H1 (cell line): ENCODE data around the gene CEP78. TPM values are rescaled to one million over a fixed set of nuclear protein-coding genes. Genes with fewer than 3 reads are reported as not detected.

Source experiments
- CTCF ChIA-PET: fragments of 300-600 bp; sonication (Branson Sonifier 250); formaldehyde crosslinking; loops from one replicate; lab custom pipeline; 2021; ENCODE audit not compliant: partially characterized antibody; lab: Charles Lee
- POLR2A ChIA-PET: fragments of 300-600 bp; sonication (Branson Sonifier 250); formaldehyde crosslinking; loops from one replicate; lab custom pipeline; 2021; ENCODE audit warnings: inconsistent platforms; ENCODE audit not compliant: partially characterized antibody; lab: Charles Lee
- DNase-seq, 2 experiments: peaks; one replicate each; pipeline versions ENCODE4 v3.0.0 to v3.0.0-alpha.2; 2010 to 2022; ENCODE audit warnings: low spot score in 2 of 2, low read depth in 1 of 2, mixed read lengths in 1 of 2
- FAIRE-seq: peaks from 2 replicates; lab custom pipeline; 2011; peaks lifted over from hg19 to GRCh38; lab: Jason Lieb, UNC
- H2AFZ ChIP-seq: 2 replicates; pipeline ENCODE4 v1.8.1; 2012; ENCODE audit warnings: low read length, inconsistent platforms
- H2AK5ac ChIP-seq: 2 replicates; pipeline ENCODE4 v1.6.1; 2013; ENCODE audit warnings: low read depth, low read length
- H2BK120ac ChIP-seq: replicated peaks from 2 replicates; pipeline ENCODE3; 2013; ENCODE audit warnings: low read depth, low read length, inconsistent platforms
- H2BK12ac ChIP-seq: 2 replicates; pipeline ENCODE4 v1.6.1; 2013; ENCODE audit warnings: low read depth, low read length
- H2BK15ac ChIP-seq: 2 replicates; pipeline ENCODE4 v1.6.1; 2013; ENCODE audit warnings: low read length
- H2BK20ac ChIP-seq: 2 replicates; pipeline ENCODE4 v1.6.1; 2013; ENCODE audit warnings: low read length
- H2BK5ac ChIP-seq: 2 replicates; pipeline ENCODE4 v1.6.1; 2013; ENCODE audit warnings: low read depth, low read length
- H3K14ac ChIP-seq: 2 replicates; pipeline ENCODE4 v1.6.1; 2013; ENCODE audit warnings: inconsistent platforms; ENCODE audit not compliant: insufficient read length
- H3K18ac ChIP-seq: 2 replicates; pipeline ENCODE4 v1.6.1; 2013; ENCODE audit warnings: low read length; ENCODE audit errors: extremely low read depth
- H3K23ac ChIP-seq: 2 replicates; pipeline ENCODE4 v1.6.1; 2013; ENCODE audit warnings: inconsistent platforms; ENCODE audit not compliant: insufficient read length
- H3K23me2 ChIP-seq: 2 replicates; pipeline ENCODE4 v1.6.1; 2013; ENCODE audit warnings: low read depth, low read length
- H3K27ac ChIP-seq: 2 replicates; pipeline ENCODE4 v1.6.1; 2011; ENCODE audit warnings: low read depth, low read length, inconsistent platforms
- H3K27me3 ChIP-seq, 4 experiments: replicated peaks in 1 of 4; 1 replicate in 1 of 4; 2 replicates in 3 of 4; pipeline versions ENCODE4 v1.6.1 to v1.8.1; 2011 to 2013; ENCODE audit warnings: low read length in 3 of 4, mild to moderate bottlenecking in 3 of 4, inconsistent platforms in 2 of 4, mixed read lengths in 2 of 4, moderate library complexity in 1 of 4; ENCODE audit not compliant: control insufficient read depth in 3 of 4, insufficient read depth in 3 of 4; ENCODE audit errors: extremely low read depth in 1 of 4
- H3K36me3 ChIP-seq, 4 experiments: 2 replicates each; pipeline versions ENCODE4 v1.6.1 to v1.8.1; 2011 to 2013; ENCODE audit warnings: mild to moderate bottlenecking in 4 of 4, low read length in 3 of 4, moderate library complexity in 2 of 4, control low read depth in 1 of 4, inconsistent platforms in 1 of 4; ENCODE audit not compliant: insufficient read depth in 4 of 4, control insufficient read depth in 2 of 4
- H3K4ac ChIP-seq: replicated peaks from 2 replicates; pipeline ENCODE3; 2013; ENCODE audit warnings: low read length, low read depth, mixed read lengths, inconsistent platforms; ENCODE audit not compliant: insufficient read length
- H3K4me1 ChIP-seq, 4 experiments: replicated peaks in 1 of 4; 1 replicate in 1 of 4; 2 replicates in 3 of 4; pipeline versions ENCODE4 v1.6.1 to v1.8.1; 2011 to 2013; ENCODE audit warnings: low read length in 3 of 4, inconsistent platforms in 2 of 4, mixed read lengths in 1 of 4; ENCODE audit not compliant: insufficient read depth in 4 of 4, control insufficient read depth in 3 of 4
- H3K4me2 ChIP-seq, 2 experiments: 2 replicates each; pipeline versions ENCODE4 v1.6.1 to v1.8.1; 2011 to 2013; ENCODE audit warnings: low read depth in 2 of 2, low read length in 2 of 2, control low read depth in 1 of 2, inconsistent platforms in 1 of 2, mild to moderate bottlenecking in 1 of 2; ENCODE audit not compliant: insufficient read depth in 1 of 2
- H3K4me3 ChIP-seq, 4 experiments: fragments of 200-600, 300-600 bp in 1 of 4; sonication (generic), shearing (Covaris generic), sonication (Bioruptor Twin) in 1 of 4; 2 replicates each; pipeline versions ENCODE4 v1.5.1 to v1.8.1; 2011 to 2016; ENCODE audit warnings: low read length in 4 of 4, low read depth in 3 of 4, control low read depth in 2 of 4, inconsistent platforms in 2 of 4, mild to moderate bottlenecking in 2 of 4, mixed read lengths in 1 of 4, moderate library complexity in 1 of 4; ENCODE audit not compliant: insufficient read depth in 2 of 4; ENCODE audit errors: extremely low read depth in 1 of 4
- H3K56ac ChIP-seq: replicated peaks from 2 replicates; pipeline ENCODE3; 2013; ENCODE audit warnings: low read depth, mild to moderate bottlenecking, mixed read lengths, low read length, inconsistent platforms; ENCODE audit not compliant: insufficient read length
- H3K79me1 ChIP-seq: 2 replicates; pipeline ENCODE4 v1.6.1; 2013; ENCODE audit warnings: low read depth, low read length, control low read depth
- H3K79me2 ChIP-seq, 2 experiments: 2 replicates each; pipeline versions ENCODE4 v1.6.1 to v1.8.1; 2012 to 2013; ENCODE audit warnings: low read length in 2 of 2, mild to moderate bottlenecking in 2 of 2, inconsistent platforms in 1 of 2; ENCODE audit not compliant: insufficient read depth in 2 of 2, control insufficient read depth in 1 of 2
- H3K9ac ChIP-seq, 4 experiments: replicated peaks in 1 of 4; 1 replicate in 1 of 4; 2 replicates in 3 of 4; pipeline versions ENCODE4 v1.6.1 to v1.8.1; 2011 to 2013; ENCODE audit warnings: low read depth in 3 of 4, low read length in 3 of 4, control low read depth in 2 of 4, mild to moderate bottlenecking in 2 of 4, moderate library complexity in 2 of 4, inconsistent platforms in 1 of 4; ENCODE audit errors: extremely low read depth in 1 of 4
- H3K9me3 ChIP-seq, 2 experiments: 2 replicates each; pipeline versions ENCODE4 v1.6.1 to v1.8.1; 2012 to 2013; ENCODE audit warnings: mild to moderate bottlenecking in 2 of 2, moderate library complexity in 2 of 2, control low read depth in 1 of 2, inconsistent platforms in 1 of 2, low read depth in 1 of 2, low read length in 1 of 2, mixed read lengths in 1 of 2; ENCODE audit not compliant: insufficient read depth in 2 of 2
- H4K20me1 ChIP-seq, 2 experiments: replicated peaks in 1 of 2; 2 replicates each; pipeline versions ENCODE3 to v1.8.1; 2011 to 2013; ENCODE audit warnings: inconsistent platforms in 2 of 2, low read length in 2 of 2, mild to moderate bottlenecking in 1 of 2; ENCODE audit not compliant: insufficient read depth in 2 of 2, control insufficient read depth in 1 of 2
- H4K5ac ChIP-seq: 2 replicates; pipeline ENCODE4 v1.6.1; 2013; ENCODE audit warnings: low read length, low read depth, mixed read lengths, inconsistent platforms; ENCODE audit not compliant: insufficient read length
- H4K8ac ChIP-seq: 2 replicates; pipeline ENCODE4 v1.8.0; 2013; ENCODE audit warnings: mild to moderate bottlenecking, moderate library complexity, low read length, inconsistent platforms; ENCODE audit not compliant: insufficient read depth; ENCODE audit errors: extremely low read depth
- H4K91ac ChIP-seq: replicated peaks from 2 replicates; pipeline ENCODE3; 2013; ENCODE audit warnings: low read length, mixed read lengths, inconsistent platforms; ENCODE audit not compliant: insufficient read length
- CEBPB ChIP-seq: IDR thresholded peaks from 2 replicates; pipeline ENCODE4 v1.6.1; 2012; ENCODE audit warnings: low read depth, low read length
- CTBP2 ChIP-seq: IDR thresholded peaks from 2 replicates; pipeline ENCODE4 v1.7.0; 2011; ENCODE audit warnings: borderline replicate concordance, mild to moderate bottlenecking, moderate library complexity, mixed read lengths, low read length; ENCODE audit not compliant: insufficient read depth, insufficient read length
- GTF2F1 ChIP-seq: IDR thresholded peaks from 2 replicates; pipeline ENCODE4 v1.6.1; 2012; ENCODE audit warnings: low read depth, low read length, improper control_type of control experiment, borderline replicate concordance
- POLR2AphosphoS5 ChIP-seq: IDR thresholded peaks from 2 replicates; pipeline ENCODE4 v1.6.1; 2011; ENCODE audit warnings: low read depth, low read length
- RBBP5 ChIP-seq: IDR thresholded peaks from 2 replicates; pipeline ENCODE4 v1.7.1; 2012; ENCODE audit warnings: low read depth, mild to moderate bottlenecking, inconsistent platforms, low read length, moderate library complexity, borderline replicate concordance
- RNF2 ChIP-seq: fragments of 200-900, 300-1000 bp; sonication (generic); IDR thresholded peaks from 2 replicates; pipeline ENCODE4 v1.7.1; 2016; ENCODE audit warnings: borderline replicate concordance, low read depth, mild to moderate bottlenecking, antibody characterized with exemption, low read length; ENCODE audit not compliant: poor library complexity, severe bottlenecking; ENCODE audit errors: missing control alignments
- SRF ChIP-seq: IDR thresholded peaks from 2 replicates; pipeline ENCODE4 v1.6.1; 2011; ENCODE audit warnings: mild to moderate bottlenecking, low read depth, low read length, moderate library complexity
- WGBS, 2 experiments: shearing (Covaris generic) in 1 of 2; methylation state at CpG; one replicate each; pipeline versions ENCODE4 v1.1.6 to v1.1.7; 2013 to 2015; ENCODE audit warnings: low lambda C conversion rate in 2 of 2, mixed read lengths in 2 of 2, inconsistent platforms in 1 of 2, low coverage in 1 of 2, missing lambda C conversion rate in 1 of 2; ENCODE audit not compliant: insufficient replicate concordance in 2 of 2, insufficient coverage in 1 of 2, insufficient read length in 1 of 2; ENCODE audit errors: extremely low coverage in 1 of 2, missing lambda C conversion rate in 1 of 2; 5-methylcytosine and 5-hydroxymethylcytosine counted together
- polyA plus RNA-seq, 7 experiments: library from polyadenylated mRNA; depleted of rRNA in 3 of 7; stranded (reverse) in 5 of 7; unstranded in 2 of 7; fragments of >200 nt in 5 of 7; fragments of 200-250 nt in 2 of 7; gene quantifications; 1 replicate in 5 of 7; 2 replicates in 1 of 7; 4 replicates in 1 of 7; pipeline versions ENCODE4 v1.2.1 to v1.2.3, GENCODE V29; 2011 to 2013; ENCODE audit warnings: missing spikeins in 2 of 7, mixed read lengths in 2 of 7
- total RNA-seq: library from RNA; stranded (reverse); fragmentation: NEBNext Ultra II Directional; extraction: Animal tissue kit (Norgen Biotek cat#: 25700); gene quantifications from 2 replicates; pipeline ENCODE4 v1.2.1, GENCODE V29; 2021
- TF ChIP-seq, protein P1 (sequence below), 3 experiments: IDR thresholded peaks; 1 replicate in 2 of 3; 2 replicates in 1 of 3; pipeline versions ENCODE4 v1.5.1 to v1.6.1; 2011; ENCODE audit warnings: low read length in 3 of 3, mild to moderate bottlenecking in 3 of 3, inconsistent platforms in 2 of 3, low read depth in 1 of 3, moderate library complexity in 1 of 3; ENCODE audit not compliant: insufficient read depth in 1 of 3; ENCODE audit errors: control extremely low read depth in 1 of 3
- TF ChIP-seq, protein P2 (sequence below): IDR thresholded peaks from 2 replicates; pipeline ENCODE4 v1.6.1; 2012; ENCODE audit warnings: low read length, inconsistent platforms

CEP78 gene
- total and polyA plus RNA-seq, 2 of the 8 experiments (the other 6 are each of a cell fraction or from before 2014, with no cell fraction given), result 10.3 to 40.9 TPM

DNA sequence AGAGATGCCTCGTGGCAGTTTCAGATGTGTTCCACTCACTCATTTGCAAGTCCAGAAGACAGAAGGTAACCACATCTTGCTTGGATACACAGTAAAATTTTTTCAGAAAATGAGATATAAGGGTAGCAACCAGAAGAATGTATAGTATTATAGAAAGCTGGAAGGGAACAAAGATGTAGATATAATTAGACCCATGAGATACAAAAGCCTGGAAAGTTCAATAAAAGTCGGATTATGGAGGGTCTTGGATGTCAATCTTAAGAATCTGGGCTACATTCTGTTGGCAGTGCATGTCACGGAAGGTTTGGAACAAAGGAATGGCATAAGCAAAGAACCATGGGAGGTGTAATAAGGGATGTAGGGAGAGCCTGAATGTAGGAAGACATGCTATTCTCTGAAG, 5.1 kb upstream of the CEP78 start:
- no peak overlapping the region for H3K4ac ChIP-seq
- H3K36me3 ChIP-seq, result no peaks in the 10 kb centered on the region
- 0 out of 4 replicates have a peak, but pooled peaks cover 0 to 2% of the 10 kb centered on the region in 2 experiments for H3K79me2 ChIP-seq
- H2BK5ac ChIP-seq, result no peak overlapping the region
- H4K91ac ChIP-seq, result no peak overlapping the region
- ChIA-PET CTCF (interaction anchor here (1.3 to 1.4 kb wide), 2 partner anchors 30 to 109 kb away, joined by 5 read pairs; no protein-coding TSS in a partner anchor), POLR2A (interaction anchor here (2.3 to 7.1 kb wide), 2 partner anchors 15 to 67 kb away, joined by 5 to 73 read pairs; partner anchors contain the start of gene PSAT1)
- no peak overlapping the region for H3K9ac ChIP-seq
- no peaks in the 10 kb centered on the region for H3K27me3 ChIP-seq
- H3K4me2 ChIP-seq, result no peak overlapping the region
- no peak overlapping the region for H2BK20ac ChIP-seq
- H3K9me3 ChIP-seq, result no peaks in the 10 kb centered on the region
- no peak overlapping the region for H2AK5ac ChIP-seq
- 58% methylated on average over 3 of the region's 3 CpGs; no CpG with 5 or more reads in 1 of the 2 experiments for WGBS, 2 experiments
- H4K20me1 ChIP-seq, result no peaks in the 10 kb centered on the region
- H3K27ac ChIP-seq, result no peak overlapping the region
- no peak overlapping the region for H3K18ac ChIP-seq
- peaks cover 2% of the 10 kb centered on the region for H3K23me2 ChIP-seq
- H2BK15ac ChIP-seq, result no peak overlapping the region
- no peak overlapping the region for H4K8ac ChIP-seq
- FAIRE-seq, result no peak
- no peak overlapping the region for H2BK120ac ChIP-seq
- peaks cover 0 to 2% (median under 1%) of the 10 kb centered on the region in 4 experiments; a peak in 2 of 7 replicates for H3K4me1 ChIP-seq
- H3K23ac ChIP-seq, result no peak overlapping the region
- H3K14ac ChIP-seq, result no peak overlapping the region
- H2AFZ ChIP-seq, result no peak overlapping the region
- H4K5ac ChIP-seq, result no peak overlapping the region
- no peaks in the 10 kb centered on the region for H3K79me1 ChIP-seq
- H3K56ac ChIP-seq, result no peak overlapping the region
- TF ChIP-seq CEBPB (no peak), SRF (no peak), RBBP5 (no peak), RNF2 (no peak), POLR2AphosphoS5 (no peak), CTBP2 (no peak), GTF2F1 (no peak)
- TF ChIP-seq, protein P1, sequence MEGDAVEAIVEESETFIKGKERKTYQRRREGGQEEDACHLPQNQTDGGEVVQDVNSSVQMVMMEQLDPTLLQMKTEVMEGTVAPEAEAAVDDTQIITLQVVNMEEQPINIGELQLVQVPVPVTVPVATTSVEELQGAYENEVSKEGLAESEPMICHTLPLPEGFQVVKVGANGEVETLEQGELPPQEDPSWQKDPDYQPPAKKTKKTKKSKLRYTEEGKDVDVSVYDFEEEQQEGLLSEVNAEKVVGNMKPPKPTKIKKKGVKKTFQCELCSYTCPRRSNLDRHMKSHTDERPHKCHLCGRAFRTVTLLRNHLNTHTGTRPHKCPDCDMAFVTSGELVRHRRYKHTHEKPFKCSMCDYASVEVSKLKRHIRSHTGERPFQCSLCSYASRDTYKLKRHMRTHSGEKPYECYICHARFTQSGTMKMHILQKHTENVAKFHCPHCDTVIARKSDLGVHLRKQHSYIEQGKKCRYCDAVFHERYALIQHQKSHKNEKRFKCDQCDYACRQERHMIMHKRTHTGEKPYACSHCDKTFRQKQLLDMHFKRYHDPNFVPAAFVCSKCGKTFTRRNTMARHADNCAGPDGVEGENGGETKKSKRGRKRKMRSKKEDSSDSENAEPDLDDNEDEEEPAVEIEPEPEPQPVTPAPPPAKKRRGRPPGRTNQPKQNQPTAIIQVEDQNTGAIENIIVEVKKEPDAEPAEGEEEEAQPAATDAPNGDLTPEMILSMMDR (IDR thresholded peaks at IDR 0.05; ENCODE audit: control extremely low read depth in 1 of 3, insufficient read depth in 1 of 3, low read depth in 1 of 3, low read length in 3 of 3), result no peak
- TF ChIP-seq, protein P2, sequence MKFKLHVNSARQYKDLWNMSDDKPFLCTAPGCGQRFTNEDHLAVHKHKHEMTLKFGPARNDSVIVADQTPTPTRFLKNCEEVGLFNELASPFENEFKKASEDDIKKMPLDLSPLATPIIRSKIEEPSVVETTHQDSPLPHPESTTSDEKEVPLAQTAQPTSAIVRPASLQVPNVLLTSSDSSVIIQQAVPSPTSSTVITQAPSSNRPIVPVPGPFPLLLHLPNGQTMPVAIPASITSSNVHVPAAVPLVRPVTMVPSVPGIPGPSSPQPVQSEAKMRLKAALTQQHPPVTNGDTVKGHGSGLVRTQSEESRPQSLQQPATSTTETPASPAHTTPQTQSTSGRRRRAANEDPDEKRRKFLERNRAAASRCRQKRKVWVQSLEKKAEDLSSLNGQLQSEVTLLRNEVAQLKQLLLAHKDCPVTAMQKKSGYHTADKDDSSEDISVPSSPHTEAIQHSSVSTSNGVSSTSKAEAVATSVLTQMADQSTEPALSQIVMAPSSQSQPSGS, result no peak
- H2BK12ac ChIP-seq, result no peak overlapping the region
- H3K4me3 ChIP-seq, result no peak overlapping the region
- DNase-seq, result no peak
